ENCODE results near the gene KRT5.

Gene KRT5

DNA sequence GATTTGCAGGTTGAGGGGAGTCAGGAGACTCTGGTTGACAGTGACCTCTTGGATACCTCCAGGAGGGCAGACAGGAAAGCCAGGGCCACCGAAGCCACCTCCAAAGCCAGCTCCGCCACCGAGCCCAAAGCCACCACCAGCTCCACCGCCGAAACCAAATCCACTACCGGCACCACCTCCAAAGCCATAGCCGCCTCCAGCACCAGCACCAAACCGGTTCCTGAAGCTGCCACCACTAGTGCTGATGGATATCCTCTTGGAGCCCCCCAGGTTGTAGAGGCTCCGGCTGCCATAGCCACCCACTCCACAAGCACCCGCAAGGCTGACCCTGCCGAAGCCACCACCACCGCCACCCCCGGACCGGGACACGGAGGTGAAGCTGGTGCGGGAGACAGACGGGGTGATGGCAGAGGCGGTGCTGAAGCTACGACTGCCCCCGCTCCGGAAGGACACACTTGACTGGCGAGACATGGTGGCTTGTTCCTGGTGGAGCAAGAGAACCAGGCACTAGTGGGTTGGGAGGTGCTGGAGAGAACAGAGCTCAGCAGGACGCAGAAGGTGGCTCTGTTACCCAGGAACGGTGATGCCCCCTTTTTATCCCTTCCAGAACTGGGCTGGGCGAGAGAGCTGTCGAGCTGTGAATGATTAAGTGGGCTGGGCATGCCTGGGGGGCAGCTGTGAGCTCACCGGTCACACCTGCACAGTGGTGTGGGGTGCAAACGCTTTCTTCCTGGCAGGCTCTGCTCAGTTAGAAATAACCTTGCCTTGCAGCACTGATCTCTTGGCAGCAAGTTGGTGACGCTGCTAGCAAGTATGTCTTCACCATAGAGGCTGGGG lies at the start of gene KRT5:
KRT5 (minus strand) TSS at position 569 of the 837 bp plus-strand sequence; CDS start at position 471, 98 bp downstream.
- TF ChIP-seq, protein P1, sequence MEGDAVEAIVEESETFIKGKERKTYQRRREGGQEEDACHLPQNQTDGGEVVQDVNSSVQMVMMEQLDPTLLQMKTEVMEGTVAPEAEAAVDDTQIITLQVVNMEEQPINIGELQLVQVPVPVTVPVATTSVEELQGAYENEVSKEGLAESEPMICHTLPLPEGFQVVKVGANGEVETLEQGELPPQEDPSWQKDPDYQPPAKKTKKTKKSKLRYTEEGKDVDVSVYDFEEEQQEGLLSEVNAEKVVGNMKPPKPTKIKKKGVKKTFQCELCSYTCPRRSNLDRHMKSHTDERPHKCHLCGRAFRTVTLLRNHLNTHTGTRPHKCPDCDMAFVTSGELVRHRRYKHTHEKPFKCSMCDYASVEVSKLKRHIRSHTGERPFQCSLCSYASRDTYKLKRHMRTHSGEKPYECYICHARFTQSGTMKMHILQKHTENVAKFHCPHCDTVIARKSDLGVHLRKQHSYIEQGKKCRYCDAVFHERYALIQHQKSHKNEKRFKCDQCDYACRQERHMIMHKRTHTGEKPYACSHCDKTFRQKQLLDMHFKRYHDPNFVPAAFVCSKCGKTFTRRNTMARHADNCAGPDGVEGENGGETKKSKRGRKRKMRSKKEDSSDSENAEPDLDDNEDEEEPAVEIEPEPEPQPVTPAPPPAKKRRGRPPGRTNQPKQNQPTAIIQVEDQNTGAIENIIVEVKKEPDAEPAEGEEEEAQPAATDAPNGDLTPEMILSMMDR (conservative IDR thresholded peaks at IDR 0.05; ENCODE audit: low read depth) = no peak
- peak within 1 kb of the TSS; percentile 100 for H3K27ac ChIP-seq
- ChIA-PET CTCF (interaction anchor here (0.6 to 5.3 kb wide), 13 partner anchors 9 to 528 kb away, joined by 3 to 38 read pairs (median 4); partner anchors contain the start of gene KRT8), POLR2A (ENCODE audit: low non-redundant PET) (interaction anchor here (0.5 to 1.4 kb wide), 9 partner anchors 19 to 372 kb away, joined by 3 to 10 read pairs (median 3); partner anchors contain the start of gene KRT75)
- DNase-seq (ENCODE audit: low spot score) = peak; percentile 91

GRCh38 chr12:52568111-52568510 lies 47.9 kb upstream of the KRT5 start:
- CTCF ChIA-PET = no interaction called here
- POLR2A ChIA-PET (ENCODE audit: low non-redundant PET) = no interaction called here
- no peak overlapping the region for H3K27ac ChIP-seq
- no peak for DNase-seq (ENCODE audit: low spot score)
- TF ChIP-seq, protein P1 (conservative IDR thresholded peaks at IDR 0.05; ENCODE audit: low read depth) = no peak

DNA sequence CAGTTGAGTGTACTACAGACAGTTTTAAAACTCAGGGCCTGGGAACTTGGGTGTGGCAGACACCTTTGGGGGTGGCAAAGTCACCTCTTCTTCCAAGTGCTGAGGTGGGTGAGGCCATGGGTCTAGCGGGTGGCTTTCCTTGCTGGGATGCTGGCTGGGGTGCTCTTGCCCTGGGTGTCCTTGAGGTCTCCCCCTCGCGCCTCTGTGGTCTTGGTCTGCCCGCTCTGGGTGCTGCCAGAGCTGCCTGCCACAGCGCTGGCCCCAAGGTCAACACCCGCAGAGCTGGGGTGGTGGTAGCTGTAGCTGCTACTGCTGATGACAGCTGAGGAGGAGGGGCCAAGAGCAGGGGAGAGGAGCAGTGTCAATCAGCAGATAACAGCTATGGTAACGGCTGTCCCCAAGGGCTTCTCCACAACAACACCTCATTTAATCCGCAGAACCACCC lies 46.7 kb upstream of the KRT5 start:
- ChIA-PET POLR2A (ENCODE audit: low non-redundant PET) (no interaction called here), CTCF (interaction anchor here (0.5 kb wide), 1 partner anchor 533 kb away, joined by 5 read pairs; no protein-coding TSS in a partner anchor)
- TF ChIP-seq, protein P1 (conservative IDR thresholded peaks at IDR 0.05; ENCODE audit: low read depth) = no peak
- no peak for DNase-seq (ENCODE audit: low spot score)
- H3K27ac ChIP-seq = no peak overlapping the region

DNA sequence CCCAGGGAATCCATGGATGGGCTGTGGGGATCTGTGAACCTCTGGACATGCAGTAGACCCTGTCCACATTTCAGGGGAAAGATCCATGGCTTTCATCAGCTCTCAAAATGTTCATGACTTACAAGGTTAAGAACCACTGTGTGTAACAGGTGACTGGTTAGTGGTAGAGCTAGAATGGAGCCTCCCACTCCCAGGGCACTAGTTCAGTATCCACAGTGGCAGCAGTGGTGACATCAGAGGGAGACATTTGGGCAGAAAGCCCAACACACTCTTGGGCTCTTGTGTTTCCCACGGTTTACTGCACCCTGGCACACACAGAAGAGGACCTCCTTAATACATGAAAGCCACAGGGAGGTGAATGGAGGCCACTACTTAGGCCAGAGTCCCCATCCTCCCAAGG lies 44.4 kb upstream of the KRT5 start:
- ChIA-PET CTCF (no interaction called here), POLR2A (ENCODE audit: low non-redundant PET) (no interaction called here)
- no peak overlapping the region for H3K27ac ChIP-seq
- no peak for DNase-seq (ENCODE audit: low spot score)
- TF ChIP-seq, protein P1 (conservative IDR thresholded peaks at IDR 0.05; ENCODE audit: low read depth) = no peak

DNA sequence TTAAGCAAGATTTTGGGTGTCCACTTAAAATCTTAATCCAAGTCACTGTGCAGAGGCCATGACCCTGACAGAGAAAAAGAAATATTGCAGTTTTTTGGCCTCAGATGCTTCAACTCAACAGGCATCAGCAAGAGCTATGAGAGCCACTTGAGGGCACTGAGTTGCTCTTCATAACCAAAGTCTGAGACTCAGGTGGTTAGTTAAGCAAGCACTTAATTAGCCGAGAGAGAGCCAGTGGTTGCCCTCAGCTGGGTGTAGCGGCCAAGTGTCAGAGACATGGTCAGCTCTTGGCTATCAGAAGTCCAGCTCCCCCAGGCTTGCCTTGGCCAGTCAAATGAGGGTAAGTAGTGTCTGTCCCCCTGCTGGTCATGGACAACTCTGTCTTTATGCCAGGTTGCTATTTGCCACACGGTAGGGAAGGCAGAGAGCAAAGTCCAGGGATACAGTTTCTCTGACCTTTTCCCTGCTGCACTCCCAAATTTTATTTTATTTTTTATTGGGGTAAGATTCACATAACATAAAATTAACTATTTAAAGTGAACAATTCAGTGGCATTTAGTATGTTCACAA lies 41.8 kb upstream of the KRT5 start:
- TF ChIP-seq, protein P1 (conservative IDR thresholded peaks at IDR 0.05; ENCODE audit: low read depth) = no peak
- CTCF ChIA-PET = interaction anchor here (0.6 to 1.5 kb wide), 4 partner anchors 23 to 318 kb away, joined by 3 read pairs; no protein-coding TSS in a partner anchor
- DNase-seq (ENCODE audit: low spot score) = no peak
- H3K27ac ChIP-seq = no peak overlapping the region
- POLR2A ChIA-PET (ENCODE audit: low non-redundant PET) = no interaction called here

DNA sequence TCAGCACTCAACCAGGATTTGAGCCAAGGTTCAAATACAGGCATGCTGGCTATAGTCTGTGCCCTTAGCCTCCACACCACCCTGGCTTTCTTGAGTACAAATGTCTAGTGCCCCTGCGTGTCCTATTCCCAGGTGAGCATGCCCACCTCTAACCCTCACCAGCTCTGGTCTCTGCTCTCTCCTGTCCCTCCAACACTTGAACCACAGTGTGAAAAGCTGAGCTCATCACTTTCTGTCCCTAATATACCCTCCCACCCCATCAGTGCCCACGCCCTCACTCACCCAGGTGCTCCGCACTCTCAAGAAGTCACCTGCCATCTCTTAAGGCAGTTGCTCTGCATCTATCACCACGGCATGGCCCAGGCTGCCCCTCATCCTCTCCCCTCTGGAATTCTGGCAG lies 39.8 kb upstream of the KRT5 start:
- POLR2A ChIA-PET (ENCODE audit: low non-redundant PET) = no interaction called here

More for the DNA sequence above, 39.8 kb upstream of the KRT5 start:
- H3K27ac ChIP-seq = no peak overlapping the region
- CTCF ChIA-PET = interaction anchor here (0.6 to 1.2 kb wide), 2 partner anchors 28 to 35 kb away, joined by 3 to 4 read pairs; no protein-coding TSS in a partner anchor
- TF ChIP-seq, protein P1 (conservative IDR thresholded peaks at IDR 0.05; ENCODE audit: low read depth) = no peak
- no peak for DNase-seq (ENCODE audit: low spot score)

Data from RWPE1 (cell line).